ENCODE data around the gene RMP24.
"Not testable (repeated sequence)": the region's sequence is repeated elsewhere in the genome, so short reads cannot be mapped to it uniquely, and the experiment has no call there.

Gene RMP24

GRCh38 chr18:35967866-35968265 lies 4.6 kb upstream of the RMP24 start:
- not testable (repeated sequence) for H3K4me1 ChIP-seq (ENCODE audit: control insufficient read depth, insufficient read depth, low read length); H3K9ac ChIP-seq (ENCODE audit: low read depth, low read length); H3K27ac ChIP-seq (ENCODE audit: low read depth, low read length); H3K27me3 ChIP-seq (ENCODE audit: control insufficient read depth, insufficient read depth, low read length); H3K4me3 ChIP-seq (ENCODE audit: low read depth, low read length); H3K36me3 ChIP-seq (ENCODE audit: control insufficient read depth, insufficient read depth, low read length); H3K9me3 ChIP-seq (ENCODE audit: control insufficient read depth, insufficient read depth, low read length)

GRCh38 chr18:35968278-35968880 lies 4.1 kb upstream of the RMP24 start:
- Histone ChIP-seq H3K9ac (ENCODE audit: low read depth, low read length) (no peak overlapping the region), H3K9me3 (ENCODE audit: control insufficient read depth, insufficient read depth, low read length) (no peaks in the 10 kb centered on the region), H3K27ac (ENCODE audit: low read depth, low read length) (no peak overlapping the region), H3K36me3 (ENCODE audit: control insufficient read depth, insufficient read depth, low read length) (no peaks in the 10 kb centered on the region), H3K4me1 (ENCODE audit: control insufficient read depth, insufficient read depth, low read length) (0 out of 2 replicates have a peak, but pooled peaks cover 2% of the 10 kb centered on the region), H3K4me3 (ENCODE audit: low read depth, low read length) (no peak overlapping the region), H3K27me3 (ENCODE audit: control insufficient read depth, insufficient read depth, low read length) (no peaks in the 10 kb centered on the region)

GRCh38 chr18:35969676-35970075 lies 2.8 kb upstream of the RMP24 start:
- Histone ChIP-seq H3K36me3 (ENCODE audit: control insufficient read depth, insufficient read depth, low read length) (peaks cover 11% of the 10 kb centered on the region), H3K27me3 (ENCODE audit: control insufficient read depth, insufficient read depth, low read length) (no peaks in the 10 kb centered on the region), H3K4me3 (ENCODE audit: low read depth, low read length) (no peak overlapping the region), H3K27ac (ENCODE audit: low read depth, low read length) (no peak overlapping the region), H3K9me3 (ENCODE audit: control insufficient read depth, insufficient read depth, low read length) (no peaks in the 10 kb centered on the region), H3K9ac (ENCODE audit: low read depth, low read length) (no peak overlapping the region), H3K4me1 (ENCODE audit: control insufficient read depth, insufficient read depth, low read length) (0 out of 2 replicates have a peak, but pooled peaks cover 3% of the 10 kb centered on the region)

- peak overlapping the region; percentile 69 for H3K9ac ChIP-seq (ENCODE audit: low read depth, low read length)
- no peaks in the 10 kb centered on the region for H3K9me3 ChIP-seq (ENCODE audit: control insufficient read depth, insufficient read depth, low read length)
- peak overlapping the region; percentile 90 for H3K4me3 ChIP-seq (ENCODE audit: low read depth, low read length)
- peaks cover 31% of the 10 kb centered on the region for H3K36me3 ChIP-seq (ENCODE audit: control insufficient read depth, insufficient read depth, low read length)
- 0 out of 2 replicates have a peak, but pooled peaks cover 3% of the 10 kb centered on the region for H3K4me1 ChIP-seq (ENCODE audit: control insufficient read depth, insufficient read depth, low read length)
- H3K27ac ChIP-seq (ENCODE audit: low read depth, low read length) = peak overlapping the region; percentile 90
- H3K27me3 ChIP-seq (ENCODE audit: control insufficient read depth, insufficient read depth, low read length) = no peaks in the 10 kb centered on the region
These were observed 750 bp upstream of the RMP24 start for GRCh38 chr18:35971661-35972196.

- H3K4me3 ChIP-seq (ENCODE audit: low read depth, low read length) = peak overlapping the region; percentile 90
- H3K9ac ChIP-seq (ENCODE audit: low read depth, low read length) = no peak overlapping the region
- no peak overlapping the region for H3K27ac ChIP-seq (ENCODE audit: low read depth, low read length)
These were observed 1.2 kb downstream of the RMP24 start for GRCh38 chr18:35973650-35974049.

DNA sequence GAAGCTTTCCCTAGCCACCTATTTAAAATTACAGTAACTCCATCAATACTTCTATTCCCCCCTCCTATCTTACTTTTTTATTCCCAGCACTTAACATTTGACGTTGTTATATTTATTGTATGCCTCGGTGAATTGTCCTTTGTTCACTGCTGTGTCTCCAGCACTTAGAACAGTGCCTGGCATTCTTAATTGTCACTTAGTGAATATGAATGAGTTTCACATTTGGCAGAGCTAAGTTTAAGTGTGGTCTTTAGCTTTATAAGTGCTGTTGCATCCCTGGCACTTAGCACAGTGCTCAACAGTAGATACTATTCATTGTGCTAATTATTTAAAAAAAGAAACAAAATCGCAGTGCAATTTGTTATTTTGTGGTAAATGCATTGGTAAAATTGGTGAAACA lies 1.7 kb downstream of the RMP24 start:
- H3K4me3 ChIP-seq (ENCODE audit: low read depth, low read length) = peak overlapping the region; percentile 90; the same call in 1 of the 2 replicates
- H3K27ac ChIP-seq (ENCODE audit: low read depth, low read length) = no peak overlapping the region
- H3K4me1 ChIP-seq (ENCODE audit: control insufficient read depth, insufficient read depth, low read length) = 0 out of 2 replicates have a peak, but pooled peaks cover 3% of the 10 kb centered on the region
- no peaks in the 10 kb centered on the region for H3K27me3 ChIP-seq (ENCODE audit: control insufficient read depth, insufficient read depth, low read length)
- peaks cover 56% of the 10 kb centered on the region for H3K36me3 ChIP-seq (ENCODE audit: control insufficient read depth, insufficient read depth, low read length)
- H3K9me3 ChIP-seq (ENCODE audit: control insufficient read depth, insufficient read depth, low read length) = no peaks in the 10 kb centered on the region
- H3K9ac ChIP-seq (ENCODE audit: low read depth, low read length) = no peak overlapping the region

More at GRCh38 chr18:35973650-35974049, 1.2 kb downstream of the RMP24 start:
- no peaks in the 10 kb centered on the region for H3K27me3 ChIP-seq (ENCODE audit: control insufficient read depth, insufficient read depth, low read length)
- H3K36me3 ChIP-seq (ENCODE audit: control insufficient read depth, insufficient read depth, low read length) = peaks cover 50% of the 10 kb centered on the region
- no peaks in the 10 kb centered on the region for H3K9me3 ChIP-seq (ENCODE audit: control insufficient read depth, insufficient read depth, low read length)
- 0 out of 2 replicates have a peak, but pooled peaks cover 3% of the 10 kb centered on the region for H3K4me1 ChIP-seq (ENCODE audit: control insufficient read depth, insufficient read depth, low read length)

DNA sequence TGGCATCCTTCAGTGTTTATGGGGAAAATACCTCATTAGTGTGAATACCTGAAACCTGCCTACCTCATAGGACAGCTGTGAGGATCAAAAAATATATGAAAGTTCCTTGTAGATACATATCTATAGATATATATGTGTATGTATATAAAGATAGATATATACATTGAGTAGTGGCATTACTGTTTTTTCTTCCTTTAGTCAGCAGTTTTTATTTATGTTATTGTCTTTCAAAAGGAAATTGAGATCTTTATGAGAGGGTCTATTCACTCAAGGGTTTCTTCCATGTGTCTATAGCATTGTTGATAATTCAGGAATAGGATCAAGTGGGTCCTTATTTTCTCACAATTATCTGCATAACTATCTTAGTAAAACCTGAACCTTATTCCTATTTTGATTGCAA lies 6.6 kb downstream of the RMP24 start:
- Histone ChIP-seq H3K9ac (ENCODE audit: low read depth, low read length) (no peak overlapping the region), H3K4me1 (ENCODE audit: control insufficient read depth, insufficient read depth, low read length) (no peaks in the 10 kb centered on the region), H3K27me3 (ENCODE audit: control insufficient read depth, insufficient read depth, low read length) (no peaks in the 10 kb centered on the region), H3K9me3 (ENCODE audit: control insufficient read depth, insufficient read depth, low read length) (no peaks in the 10 kb centered on the region), H3K36me3 (ENCODE audit: control insufficient read depth, insufficient read depth, low read length) (peaks cover 75% of the 10 kb centered on the region), H3K4me3 (ENCODE audit: low read depth, low read length) (no peak overlapping the region), H3K27ac (ENCODE audit: low read depth, low read length) (no peak overlapping the region)

DNA sequence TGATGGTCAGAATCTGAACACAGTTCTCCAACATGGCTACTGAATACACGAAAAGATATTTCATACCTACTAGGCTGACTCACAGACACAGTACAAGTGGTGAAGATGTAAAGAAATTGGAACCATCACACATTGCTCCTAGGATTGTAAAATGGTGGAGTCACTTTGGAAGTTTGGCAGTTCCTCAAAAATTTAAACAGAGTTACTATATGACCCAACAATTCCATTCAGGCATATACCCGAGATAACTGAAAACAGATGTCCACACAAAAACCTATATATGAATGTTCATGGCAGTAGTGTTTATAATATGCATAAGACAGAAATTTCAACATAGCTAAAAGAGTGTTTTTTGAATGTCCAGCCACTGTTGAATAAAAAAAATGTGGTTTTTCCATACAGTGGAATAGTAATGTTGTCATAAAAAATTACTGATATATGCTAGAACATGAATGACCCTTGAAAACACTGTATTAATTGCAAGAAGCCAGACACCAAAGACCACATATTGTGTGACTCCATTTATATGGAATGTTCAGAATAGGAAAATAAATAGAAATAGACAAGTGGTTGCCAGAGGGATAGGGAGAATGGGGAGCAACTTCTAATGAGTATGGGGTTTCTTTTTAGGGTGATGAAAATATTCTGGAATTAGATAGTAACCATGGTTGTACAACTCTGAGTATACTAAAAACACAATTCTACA lies 10.1 kb downstream of the RMP24 start:
- Histone ChIP-seq H3K9me3 (ENCODE audit: control insufficient read depth, insufficient read depth, low read length) (no peaks in the 10 kb centered on the region), H3K9ac (ENCODE audit: low read depth, low read length) (no peak overlapping the region), H3K27ac (ENCODE audit: low read depth, low read length) (no peak overlapping the region), H3K36me3 (ENCODE audit: control insufficient read depth, insufficient read depth, low read length) (peaks cover 40% of the 10 kb centered on the region), H3K4me3 (ENCODE audit: low read depth, low read length) (no peak overlapping the region), H3K4me1 (ENCODE audit: control insufficient read depth, insufficient read depth, low read length) (no peaks in the 10 kb centered on the region), H3K27me3 (ENCODE audit: control insufficient read depth, insufficient read depth, low read length) (no peaks in the 10 kb centered on the region)

DNA sequence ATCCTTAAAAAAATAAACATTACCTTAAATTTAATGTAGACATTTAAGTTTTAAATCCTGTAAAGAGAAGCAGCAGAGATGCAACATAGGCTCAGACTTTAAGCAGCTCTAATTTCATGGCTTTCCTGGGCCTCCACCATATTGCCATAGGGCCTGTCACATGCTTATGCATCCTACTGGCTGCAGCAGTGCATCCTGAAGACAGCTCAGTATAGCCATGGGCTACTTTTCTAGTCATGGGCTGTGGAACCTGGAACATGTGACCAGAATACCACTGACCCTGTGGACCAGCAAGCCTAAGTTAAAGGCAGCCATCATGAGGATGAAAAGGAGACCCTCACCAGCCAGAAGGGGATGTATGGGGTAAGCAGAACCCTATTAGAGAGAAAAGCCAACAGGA lies 10.7 kb downstream of the RMP24 start:
- Histone ChIP-seq H3K9ac (ENCODE audit: low read depth, low read length) (no peak overlapping the region), H3K9me3 (ENCODE audit: control insufficient read depth, insufficient read depth, low read length) (no peaks in the 10 kb centered on the region), H3K27ac (ENCODE audit: low read depth, low read length) (no peak overlapping the region), H3K27me3 (ENCODE audit: control insufficient read depth, insufficient read depth, low read length) (no peaks in the 10 kb centered on the region), H3K4me3 (ENCODE audit: low read depth, low read length) (no peak overlapping the region), H3K36me3 (ENCODE audit: control insufficient read depth, insufficient read depth, low read length) (peaks cover 35% of the 10 kb centered on the region), H3K4me1 (ENCODE audit: control insufficient read depth, insufficient read depth, low read length) (no peaks in the 10 kb centered on the region)

DNA sequence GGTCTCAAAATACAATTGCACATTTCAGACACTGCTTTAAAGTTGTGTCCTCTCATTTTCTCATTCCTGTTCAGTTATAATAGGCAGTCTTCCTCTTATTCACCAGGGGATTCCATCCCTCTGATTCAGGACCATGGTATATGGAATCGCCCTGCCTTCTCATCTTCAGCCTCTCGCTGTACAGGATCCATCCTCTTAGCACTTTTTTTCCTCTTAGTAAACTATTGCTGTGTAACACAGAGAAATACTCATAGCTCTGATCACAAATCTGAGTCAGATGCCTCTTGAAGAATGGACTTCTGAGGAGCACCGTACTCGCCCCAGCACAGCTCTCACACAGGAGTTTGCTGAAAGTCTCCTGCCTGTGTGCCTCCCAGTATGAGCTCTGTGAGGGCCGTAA lies 11.3 kb downstream of the RMP24 start:
- no peaks in the 10 kb centered on the region for H3K27me3 ChIP-seq (ENCODE audit: control insufficient read depth, insufficient read depth, low read length)
- H3K9ac ChIP-seq (ENCODE audit: low read depth, low read length) = no peak overlapping the region
- H3K27ac ChIP-seq (ENCODE audit: low read depth, low read length) = no peak overlapping the region
- no peaks in the 10 kb centered on the region for H3K4me1 ChIP-seq (ENCODE audit: control insufficient read depth, insufficient read depth, low read length)
- H3K36me3 ChIP-seq (ENCODE audit: control insufficient read depth, insufficient read depth, low read length) = peaks cover 35% of the 10 kb centered on the region
- no peaks in the 10 kb centered on the region for H3K9me3 ChIP-seq (ENCODE audit: control insufficient read depth, insufficient read depth, low read length)
- H3K4me3 ChIP-seq (ENCODE audit: low read depth, low read length) = no peak overlapping the region

GRCh38 chr18:35991696-35992095 lies 19.2 kb downstream of the RMP24 start:
- Histone ChIP-seq H3K9me3 (ENCODE audit: control insufficient read depth, insufficient read depth, low read length) (no peaks in the 10 kb centered on the region), H3K27ac (ENCODE audit: low read depth, low read length) (no peak overlapping the region), H3K9ac (ENCODE audit: low read depth, low read length) (no peak overlapping the region), H3K36me3 (ENCODE audit: control insufficient read depth, insufficient read depth, low read length) (peaks cover 39% of the 10 kb centered on the region), H3K27me3 (ENCODE audit: control insufficient read depth, insufficient read depth, low read length) (no peaks in the 10 kb centered on the region), H3K4me1 (ENCODE audit: control insufficient read depth, insufficient read depth, low read length) (no peaks in the 10 kb centered on the region), H3K4me3 (ENCODE audit: low read depth, low read length) (no peak overlapping the region)

All from HUES48 (cell line).